MM.1S (cell line): ENCODE results near the gene PUS1.

Experiments
- DNase-seq: peaks from one replicate; pipeline ENCODE4 v3.0.0-alpha.2; 2015
- H2AFZ ChIP-seq: fragments of 300-600 bp; sonication (generic); 2 replicates; pipeline ENCODE4 v1.6.0; 2016; ENCODE audit warnings: antibody characterized with exemption, low read length
- H3F3A ChIP-seq: fragments of 300-600 bp; sonication (generic); 2 replicates; pipeline ENCODE4 v1.6.1; 2016; ENCODE audit warnings: mild to moderate bottlenecking, antibody characterized with exemption, low read length, moderate library complexity, mixed read lengths; ENCODE audit not compliant: insufficient read depth
- H3K27ac ChIP-seq: fragments of 300-600 bp; sonication (generic); 2 replicates; pipeline ENCODE4 v1.5.1; 2016; ENCODE audit warnings: mild to moderate bottlenecking, low read length
- H3K27me3 ChIP-seq: fragments of 300-600 bp; sonication (generic); replicated peaks from 2 replicates; pipeline ENCODE4 v1.6.0; 2016; ENCODE audit warnings: low read length; ENCODE audit not compliant: insufficient read depth
- H3K36me3 ChIP-seq: fragments of 300-600 bp; sonication (generic); replicated peaks from 2 replicates; pipeline ENCODE4 v1.6.1; 2016; ENCODE audit warnings: mild to moderate bottlenecking, low read length, mixed read lengths; ENCODE audit not compliant: insufficient read depth
- H3K4me1 ChIP-seq: fragments of 300-600 bp; sonication (generic); 2 replicates; pipeline ENCODE4 v1.6.1; 2016; ENCODE audit warnings: low read length, mixed read lengths
- H3K4me2 ChIP-seq: fragments of 300-600 bp; sonication (generic); 2 replicates; pipeline ENCODE4 v1.6.0; 2016; ENCODE audit warnings: low read depth, low read length
- H3K4me3 ChIP-seq: fragments of 300-600 bp; sonication (generic); 2 replicates; pipeline ENCODE4 v1.5.1; 2016; ENCODE audit warnings: low read length, mixed read lengths
- H3K79me2 ChIP-seq: fragments of 300-600 bp; sonication (generic); 2 replicates; pipeline ENCODE4 v1.6.1; 2016; ENCODE audit warnings: mixed run types, low read length, mixed read lengths
- H3K9ac ChIP-seq: fragments of 300-600 bp; sonication (generic); 2 replicates; pipeline ENCODE4 v1.6.1; 2016; ENCODE audit warnings: low read length, mixed read lengths
- H3K9me2 ChIP-seq: fragments of 300-600 bp; sonication (generic); replicated peaks from 2 replicates; pipeline ENCODE4 v1.6.1; 2016; ENCODE audit warnings: mild to moderate bottlenecking, low read length, mixed read lengths; ENCODE audit not compliant: insufficient read depth
- H3K9me3 ChIP-seq: fragments of 300-600 bp; sonication (generic); replicated peaks from 2 replicates; pipeline ENCODE4 v1.6.1; 2016; ENCODE audit warnings: mild to moderate bottlenecking, low read length, mixed read lengths; ENCODE audit not compliant: insufficient read depth
- H4K20me1 ChIP-seq: fragments of 300-600 bp; sonication (generic); 2 replicates; pipeline ENCODE4 v1.6.1; 2016; ENCODE audit warnings: mild to moderate bottlenecking, low read length, moderate library complexity, mixed read lengths; ENCODE audit not compliant: insufficient read depth
- EZH2 ChIP-seq: fragments of 300-600 bp; sonication (generic); optimal IDR thresholded peaks from 2 replicates; pipeline ENCODE3; 2017; ENCODE audit warnings: low read depth, mild to moderate bottlenecking, antibody characterized with exemption, low read length, mixed read lengths
- EZH2phosphoT487 ChIP-seq: fragments of 300-600 bp; sonication (generic); IDR thresholded peaks from 2 replicates; pipeline ENCODE4 v1.6.1; 2018; ENCODE audit warnings: antibody characterized with exemption, low read length
- TF ChIP-seq, protein P1 (sequence below): fragments of 300-600 bp; sonication (generic); IDR thresholded peaks from 2 replicates; pipeline ENCODE4 v1.5.1; 2016; ENCODE audit warnings: antibody characterized with exemption, low read length, mixed read lengths

The PUS1 gene

DNA sequence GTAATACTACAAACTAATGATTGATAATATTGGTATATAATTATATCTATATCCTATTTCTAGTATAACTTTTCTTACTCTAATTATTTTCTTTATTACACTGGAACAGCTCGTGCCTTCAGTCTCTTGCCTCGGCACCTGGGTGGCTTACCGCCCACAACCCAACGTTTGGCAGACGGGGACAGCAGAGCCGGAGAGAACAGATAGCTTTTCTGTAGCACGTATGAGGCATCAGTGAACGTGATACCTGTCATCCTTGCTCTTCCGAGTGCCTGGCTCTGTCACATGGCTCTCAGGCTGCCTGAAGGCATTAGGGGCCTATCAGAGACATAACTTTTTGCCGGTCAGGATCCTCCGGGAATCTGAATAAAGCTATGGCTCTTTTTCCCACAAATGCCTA lies 5.5 kb downstream of the PUS1 start:
- no peaks in the 10 kb centered on the region for H3K9me3 ChIP-seq
- DNase-seq, result no peak
- H4K20me1 ChIP-seq, result no peaks in the 10 kb centered on the region
- H3K9me2 ChIP-seq, result no peaks in the 10 kb centered on the region
- H3K79me2 ChIP-seq, result peaks cover 13% of the 10 kb centered on the region
- no peak overlapping the region for H2AFZ ChIP-seq
- H3K4me2 ChIP-seq, result no peak overlapping the region
- H3K4me3 ChIP-seq, result no peak overlapping the region
- H3K27ac ChIP-seq, result no peak overlapping the region
- no peak overlapping the region for H3K9ac ChIP-seq
- no peaks in the 10 kb centered on the region for H3K4me1 ChIP-seq
- no peaks in the 10 kb centered on the region for H3F3A ChIP-seq
- no peaks in the 10 kb centered on the region for H3K36me3 ChIP-seq
- TF ChIP-seq EZH2 (no peak), EZH2phosphoT487 (no peak)
- TF ChIP-seq, protein P1, sequence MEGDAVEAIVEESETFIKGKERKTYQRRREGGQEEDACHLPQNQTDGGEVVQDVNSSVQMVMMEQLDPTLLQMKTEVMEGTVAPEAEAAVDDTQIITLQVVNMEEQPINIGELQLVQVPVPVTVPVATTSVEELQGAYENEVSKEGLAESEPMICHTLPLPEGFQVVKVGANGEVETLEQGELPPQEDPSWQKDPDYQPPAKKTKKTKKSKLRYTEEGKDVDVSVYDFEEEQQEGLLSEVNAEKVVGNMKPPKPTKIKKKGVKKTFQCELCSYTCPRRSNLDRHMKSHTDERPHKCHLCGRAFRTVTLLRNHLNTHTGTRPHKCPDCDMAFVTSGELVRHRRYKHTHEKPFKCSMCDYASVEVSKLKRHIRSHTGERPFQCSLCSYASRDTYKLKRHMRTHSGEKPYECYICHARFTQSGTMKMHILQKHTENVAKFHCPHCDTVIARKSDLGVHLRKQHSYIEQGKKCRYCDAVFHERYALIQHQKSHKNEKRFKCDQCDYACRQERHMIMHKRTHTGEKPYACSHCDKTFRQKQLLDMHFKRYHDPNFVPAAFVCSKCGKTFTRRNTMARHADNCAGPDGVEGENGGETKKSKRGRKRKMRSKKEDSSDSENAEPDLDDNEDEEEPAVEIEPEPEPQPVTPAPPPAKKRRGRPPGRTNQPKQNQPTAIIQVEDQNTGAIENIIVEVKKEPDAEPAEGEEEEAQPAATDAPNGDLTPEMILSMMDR, result no peak
- no peaks in the 10 kb centered on the region for H3K27me3 ChIP-seq

DNA sequence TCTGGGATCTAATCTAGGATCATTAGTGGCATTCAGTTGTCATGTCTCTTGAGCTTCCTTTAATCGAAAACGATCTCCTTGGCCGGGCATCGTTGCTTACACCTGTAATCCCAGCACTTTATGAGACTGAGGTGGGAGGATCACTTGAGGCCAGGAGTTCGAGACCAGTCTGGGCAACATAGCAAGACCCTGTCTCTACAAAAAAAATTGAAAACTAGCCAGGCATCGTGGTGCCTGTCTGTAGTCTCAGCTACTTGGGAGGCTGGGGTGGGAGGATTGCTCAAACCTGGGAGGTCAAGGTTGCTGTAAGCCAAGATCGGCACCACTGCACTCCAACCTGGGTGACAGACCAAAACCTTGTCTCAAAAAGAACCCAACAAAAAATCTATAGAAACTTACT lies 9.0 kb downstream of the PUS1 start:
- H3K4me2 ChIP-seq, result no peak overlapping the region
- H3K79me2 ChIP-seq, result no peaks in the 10 kb centered on the region
- no peak overlapping the region for H3K9ac ChIP-seq
- H3F3A ChIP-seq, result no peaks in the 10 kb centered on the region
- no peak overlapping the region for H3K27ac ChIP-seq
- no peak for DNase-seq
- no peaks in the 10 kb centered on the region for H3K27me3 ChIP-seq
- H4K20me1 ChIP-seq, result no peaks in the 10 kb centered on the region
- TF ChIP-seq, protein P1, result no peak
- TF ChIP-seq EZH2phosphoT487 (no peak), EZH2 (no peak)
- H3K4me1 ChIP-seq, result no peaks in the 10 kb centered on the region
- H3K36me3 ChIP-seq, result no peaks in the 10 kb centered on the region
- no peak overlapping the region for H2AFZ ChIP-seq
- no peaks in the 10 kb centered on the region for H3K9me3 ChIP-seq
- H3K4me3 ChIP-seq, result no peak overlapping the region
- no peaks in the 10 kb centered on the region for H3K9me2 ChIP-seq

DNA sequence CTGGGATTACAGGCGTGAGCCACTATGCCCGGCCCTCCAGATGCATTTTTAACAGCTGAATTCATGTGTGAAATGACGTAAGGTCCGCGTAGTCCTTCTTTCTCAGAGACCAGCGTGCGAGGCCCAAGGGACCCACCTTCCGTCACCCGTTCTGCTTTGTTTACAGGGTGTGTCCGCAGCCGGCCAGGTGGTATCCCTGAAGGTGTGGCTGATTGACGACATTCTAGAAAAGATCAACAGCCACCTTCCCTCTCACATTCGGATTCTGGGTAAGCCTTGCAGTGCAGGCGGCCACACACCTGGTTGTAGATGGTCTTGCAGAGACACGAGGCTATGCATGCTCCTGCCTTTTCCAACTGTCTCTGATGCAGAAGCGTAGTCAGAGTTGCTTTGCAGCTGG lies 9.9 kb downstream of the PUS1 start:
- H3K9me3 ChIP-seq, result no peaks in the 10 kb centered on the region
- DNase-seq, result no peak
- H3K27me3 ChIP-seq, result no peaks in the 10 kb centered on the region
- no peaks in the 10 kb centered on the region for H3K9me2 ChIP-seq
- H3K4me2 ChIP-seq, result no peak overlapping the region
- no peaks in the 10 kb centered on the region for H3K36me3 ChIP-seq
- H4K20me1 ChIP-seq, result no peaks in the 10 kb centered on the region
- no peak overlapping the region for H3K4me3 ChIP-seq
- no peak overlapping the region for H3K9ac ChIP-seq
- TF ChIP-seq, protein P1, result no peak
- TF ChIP-seq EZH2 (no peak), EZH2phosphoT487 (no peak)
- H2AFZ ChIP-seq, result no peak overlapping the region
- H3K27ac ChIP-seq, result no peak overlapping the region
- no peaks in the 10 kb centered on the region for H3K79me2 ChIP-seq
- no peaks in the 10 kb centered on the region for H3K4me1 ChIP-seq
- H3F3A ChIP-seq, result no peaks in the 10 kb centered on the region
